Measurements from ENCODE around the gene CEP128. TPM values are rescaled to one million over a fixed set of nuclear protein-coding genes. Genes with fewer than 3 reads are reported as not detected.
"Not testable (repeated sequence)": the region's sequence is repeated elsewhere in the genome, so short reads cannot be mapped to it uniquely, and the experiment has no call there.

Gene CEP128
- total and polyA plus RNA-seq, 2 experiments from 2014 or later, result 2.4 to 5.2 TPM

GRCh38 chr14:80955416-80955941 is 13.9 kb upstream of the CEP128 start, which contains the start of gene TSHR:
Gene TSHR (plus strand): TSS chr14:80955621. CDS start chr14:80955681, 60 bp downstream.
- DNase-seq, result no peak
- Histone ChIP-seq H3F3A (ENCODE audit: insufficient read depth) (peaks cover 4% of the 10 kb centered on the region; the same call in 1 of the 2 replicates), H3K27ac (no peak within 1 kb of the TSS), H2AFZ (peak within 1 kb of the TSS; percentile 93), H3K9me2 (ENCODE audit: insufficient read depth) (no peaks in the 10 kb centered on the region), H4K20me1 (ENCODE audit: insufficient read depth) (no peaks in the 10 kb centered on the region), H3K27me3 (replicated peaks; ENCODE audit: insufficient read depth) (peaks cover 18% of the 10 kb centered on the region; the same call in 1 of the 2 replicates), H3K79me2 (ENCODE audit: insufficient read depth) (no peaks in the 10 kb centered on the region), H3K9me3 (ENCODE audit: low read depth) (no peaks in the 10 kb centered on the region), H3K36me3 (ENCODE audit: low read depth) (no peaks in the 10 kb centered on the region), H3K4me3 (peak within 1 kb of the TSS; percentile 81), H3K4me2 (ENCODE audit: unreplicated experiment) (peak within 1 kb of the TSS; percentile 98), H3K9ac (peak within 1 kb of the TSS; percentile 50), H3K4me1 (ENCODE audit: insufficient read depth) (peaks cover 4% of the 10 kb centered on the region; the same call in 1 of the 2 replicates)
- TF ChIP-seq EZH2 (IDR thresholded peaks at IDR 0.05; ENCODE audit: insufficient read depth, poor library complexity, severe bottlenecking) (no peak), EZH2phosphoT487 (IDR thresholded peaks at IDR 0.05; ENCODE audit: insufficient read depth, low read depth) (no peak)
- 43 to 58% methylated on average over 14 to 21 of the region's 21 CpGs for WGBS, 2 experiments (ENCODE audit: low coverage in 1 of 2, low lambda C conversion rate in 2 of 2, missing lambda C conversion rate in 2 of 2)
- in situ Hi-C loops (cut with MboI), result no loop called here

DNA sequence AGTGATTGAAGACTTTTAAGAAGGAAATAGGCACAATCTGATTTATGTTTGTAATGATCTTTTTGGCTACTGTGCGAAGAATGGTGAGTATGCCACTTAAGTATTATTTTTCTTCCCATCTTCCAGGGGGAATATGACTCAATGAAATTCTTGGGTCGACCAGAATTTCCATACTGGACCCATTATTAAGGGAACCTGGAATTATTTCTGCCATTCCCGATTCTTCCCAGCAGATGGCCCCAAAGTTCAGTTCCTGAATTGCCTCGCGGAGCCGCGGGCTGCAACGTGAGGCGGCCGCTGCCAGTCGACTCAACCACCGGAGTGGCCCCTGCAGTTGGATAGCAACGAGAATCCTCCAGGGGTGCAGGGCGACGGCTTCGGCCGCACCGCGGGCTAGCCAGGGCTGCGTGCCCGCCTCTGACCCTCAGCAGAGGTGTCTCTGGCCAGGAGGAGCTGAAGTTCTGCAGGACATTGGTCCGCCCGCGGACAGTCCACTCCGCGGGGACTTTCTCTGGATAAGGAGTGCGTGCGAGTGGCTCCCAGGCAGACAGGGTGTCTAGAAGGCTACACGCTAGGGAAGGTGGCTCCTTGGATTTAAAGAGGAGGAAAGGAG is 13.3 kb upstream of the CEP128 start:
- TF ChIP-seq EZH2phosphoT487 (IDR thresholded peaks at IDR 0.05; ENCODE audit: insufficient read depth, low read depth) (no peak), EZH2 (IDR thresholded peaks at IDR 0.05; ENCODE audit: insufficient read depth, poor library complexity, severe bottlenecking) (no peak)
- Histone ChIP-seq H3K27ac (no peak overlapping the region), H3K4me1 (ENCODE audit: insufficient read depth) (peaks cover 4% of the 10 kb centered on the region; the same call in 1 of the 2 replicates), H3K9ac (peak overlapping the region; percentile 50), H3K4me3 (peak overlapping the region; percentile 81), H3K9me3 (ENCODE audit: low read depth) (no peaks in the 10 kb centered on the region), H3K79me2 (ENCODE audit: insufficient read depth) (no peaks in the 10 kb centered on the region), H3F3A (ENCODE audit: insufficient read depth) (peaks cover 4% of the 10 kb centered on the region; the same call in 1 of the 2 replicates), H3K27me3 (replicated peaks; ENCODE audit: insufficient read depth) (peaks cover 18% of the 10 kb centered on the region; the same call in 1 of the 2 replicates), H3K9me2 (ENCODE audit: insufficient read depth) (no peaks in the 10 kb centered on the region), H3K4me2 (ENCODE audit: unreplicated experiment) (peak overlapping the region; percentile 98), H4K20me1 (ENCODE audit: insufficient read depth) (no peaks in the 10 kb centered on the region), H3K36me3 (ENCODE audit: low read depth) (no peaks in the 10 kb centered on the region), H2AFZ (peak overlapping the region; percentile 93)
- DNase-seq, result peak; percentile 92
- in situ Hi-C loops (cut with MboI), result no loop called here
- 1% methylated on average over 27 to 29 of the region's 29 CpGs for WGBS, 2 experiments (ENCODE audit: low coverage in 1 of 2, low lambda C conversion rate in 2 of 2, missing lambda C conversion rate in 2 of 2)

GRCh38 chr14:80953211-80953610 is 11.7 kb upstream of the CEP128 start:
- H3K27me3 ChIP-seq (replicated peaks; ENCODE audit: insufficient read depth), result peaks cover 18% of the 10 kb centered on the region; the same call in 1 of the 2 replicates
- H3K36me3 ChIP-seq (ENCODE audit: low read depth); H3K9me2 ChIP-seq (ENCODE audit: insufficient read depth); H4K20me1 ChIP-seq (ENCODE audit: insufficient read depth); H2AFZ ChIP-seq; H3K4me3 ChIP-seq; DNase-seq; H3K9ac ChIP-seq; H3K27ac ChIP-seq; H3K4me1 ChIP-seq (ENCODE audit: insufficient read depth); H3F3A ChIP-seq (ENCODE audit: insufficient read depth); H3K4me2 ChIP-seq (ENCODE audit: unreplicated experiment); in situ Hi-C loops (cut with MboI); H3K9me3 ChIP-seq (ENCODE audit: low read depth); H3K79me2 ChIP-seq (ENCODE audit: insufficient read depth): not testable (repeated sequence)
- 83 to 84% methylated on average over 18 of the region's 18 CpGs for WGBS, 2 experiments (ENCODE audit: low coverage in 1 of 2, low lambda C conversion rate in 2 of 2, missing lambda C conversion rate in 2 of 2)

GRCh38 chr14:80951491-80951890 is 10.0 kb upstream of the CEP128 start:
- Histone ChIP-seq H3K79me2 (ENCODE audit: insufficient read depth) (no peaks in the 10 kb centered on the region), H3K9me3 (ENCODE audit: low read depth) (no peaks in the 10 kb centered on the region), H3F3A (ENCODE audit: insufficient read depth) (peaks cover 4% of the 10 kb centered on the region), H3K36me3 (ENCODE audit: low read depth) (no peaks in the 10 kb centered on the region), H3K4me2 (ENCODE audit: unreplicated experiment) (no peak overlapping the region), H3K9me2 (ENCODE audit: insufficient read depth) (no peaks in the 10 kb centered on the region), H3K27me3 (replicated peaks; ENCODE audit: insufficient read depth) (0 out of 2 replicates have a peak, but pooled peaks cover 5% of the 10 kb centered on the region), H3K4me1 (ENCODE audit: insufficient read depth) (peaks cover 4% of the 10 kb centered on the region; the same call in 1 of the 2 replicates), H3K27ac (no peak overlapping the region), H3K9ac (no peak overlapping the region), H2AFZ (no peak overlapping the region), H3K4me3 (no peak overlapping the region), H4K20me1 (ENCODE audit: insufficient read depth) (no peaks in the 10 kb centered on the region)
- WGBS, 2 experiments (ENCODE audit: low coverage in 1 of 2, low lambda C conversion rate in 2 of 2, missing lambda C conversion rate in 2 of 2), result 87 to 93% methylated on average over 4 of the region's 4 CpGs
- TF ChIP-seq EZH2phosphoT487 (IDR thresholded peaks at IDR 0.05; ENCODE audit: insufficient read depth, low read depth) (no peak), EZH2 (IDR thresholded peaks at IDR 0.05; ENCODE audit: insufficient read depth, poor library complexity, severe bottlenecking) (no peak)
- in situ Hi-C loops (cut with MboI), result no loop called here
- DNase-seq, result no peak
